HG03558 (cell line): ENCODE results near the gene SLC44A1.
"Not testable (repeated sequence)": the region's sequence is repeated elsewhere in the genome, so short reads cannot be mapped to it uniquely, and the experiment has no call there.

Experiments
- ATAC-seq: cut with Tn5 transposase; IDR thresholded peaks from one replicate; pipeline ENCODE4 v1.9.1; 2021; ENCODE audit warnings: moderate number of reproducible peaks; ENCODE audit not compliant: unreplicated experiment; ENCODE audit errors: extremely low read depth

SLC44A1 gene

GRCh38 chr9:105264380-105264779, 19.9 kb downstream of the SLC44A1 start:
- ATAC-seq, result no peak

DNA sequence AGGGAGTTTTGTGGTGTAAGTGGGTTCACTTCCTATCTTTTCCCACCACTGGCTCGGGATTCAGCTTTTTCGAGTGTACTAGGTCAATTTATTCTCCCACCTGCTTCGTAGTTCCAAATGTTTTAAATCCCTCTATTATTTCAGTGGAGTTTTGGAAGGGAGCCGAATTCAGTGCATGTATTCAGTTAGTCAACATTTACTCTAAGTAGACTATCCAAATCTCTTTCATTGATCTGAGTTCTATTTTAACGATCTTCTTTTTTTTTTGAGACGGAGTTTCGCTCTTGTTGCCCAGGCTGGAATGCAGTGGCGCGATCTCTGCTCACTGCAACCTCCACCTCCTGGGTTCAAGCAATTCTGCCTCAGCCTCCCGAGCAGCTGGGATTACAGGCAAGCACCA, 23.8 kb downstream of the SLC44A1 start:
- not testable (repeated sequence) for ATAC-seq

DNA sequence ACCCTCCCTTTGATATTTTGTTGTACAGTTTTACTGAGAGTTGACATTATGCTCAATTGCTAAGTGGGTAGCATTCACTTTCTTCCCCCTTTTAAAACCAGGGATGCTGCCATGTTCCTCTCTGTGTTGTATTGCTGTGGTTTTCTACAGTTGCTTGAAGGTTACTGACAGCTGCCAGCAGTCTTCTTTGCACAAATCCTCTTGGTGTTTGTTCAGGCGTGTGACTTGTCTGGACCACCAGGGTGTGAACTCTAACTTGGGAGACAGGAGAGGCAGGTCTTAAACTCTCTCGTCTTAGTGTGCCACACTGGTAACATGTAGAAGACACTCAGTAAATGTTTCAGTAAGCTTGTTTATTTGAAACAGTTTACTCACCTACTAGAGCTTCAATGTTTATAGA, 25.1 kb downstream of the SLC44A1 start:
- no peak for ATAC-seq

- no peak for ATAC-seq
Measured at GRCh38 chr9:105270711-105271110, 26.3 kb downstream of the SLC44A1 start.

DNA sequence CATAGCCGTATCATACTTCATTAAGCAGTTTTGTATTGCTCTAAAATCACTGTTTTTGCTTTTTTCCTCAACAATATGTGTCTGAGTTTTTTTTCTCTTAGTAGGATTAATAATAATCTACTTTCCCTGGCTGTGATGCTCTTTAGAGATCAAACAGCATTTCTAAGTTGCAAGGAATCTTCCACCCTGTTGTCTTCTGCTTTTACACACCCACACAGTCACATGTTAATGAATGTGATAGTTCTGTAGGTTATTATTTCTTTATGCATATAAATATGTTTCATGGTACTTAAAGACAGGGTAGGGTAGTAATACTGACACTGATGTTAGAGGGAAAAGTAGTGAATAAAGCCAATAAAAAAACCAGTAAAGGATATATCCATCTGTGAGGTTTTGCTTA, 29.3 kb downstream of the SLC44A1 start:
- ATAC-seq, result no peak

- no peak for ATAC-seq
Measured at GRCh38 chr9:105275111-105275510, 30.7 kb downstream of the SLC44A1 start.

- ATAC-seq, result no peak
Measured at GRCh38 chr9:105275938-105276337, 31.5 kb downstream of the SLC44A1 start.

GRCh38 chr9:105278751-105279150, 34.3 kb downstream of the SLC44A1 start:
- no peak for ATAC-seq

DNA sequence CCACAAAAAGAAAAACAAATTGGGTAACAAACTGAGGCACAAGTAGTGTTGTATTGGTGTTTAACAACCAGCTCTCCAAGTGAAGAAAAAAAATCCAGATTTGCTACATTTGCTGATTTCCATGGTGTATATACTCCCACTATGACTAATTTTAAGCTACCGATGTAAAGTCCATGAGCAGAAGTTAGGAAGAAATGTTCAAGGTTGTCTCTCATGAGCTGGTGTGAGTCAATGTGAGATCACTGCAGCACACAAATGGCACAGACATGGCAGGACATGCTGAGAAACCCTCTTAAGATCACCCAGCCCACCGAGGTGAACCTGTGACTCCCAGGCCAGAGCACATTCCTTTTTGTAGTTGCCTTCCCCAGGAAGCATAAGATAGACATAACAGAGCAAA, 36.2 kb downstream of the SLC44A1 start:
- ATAC-seq, result no peak

DNA sequence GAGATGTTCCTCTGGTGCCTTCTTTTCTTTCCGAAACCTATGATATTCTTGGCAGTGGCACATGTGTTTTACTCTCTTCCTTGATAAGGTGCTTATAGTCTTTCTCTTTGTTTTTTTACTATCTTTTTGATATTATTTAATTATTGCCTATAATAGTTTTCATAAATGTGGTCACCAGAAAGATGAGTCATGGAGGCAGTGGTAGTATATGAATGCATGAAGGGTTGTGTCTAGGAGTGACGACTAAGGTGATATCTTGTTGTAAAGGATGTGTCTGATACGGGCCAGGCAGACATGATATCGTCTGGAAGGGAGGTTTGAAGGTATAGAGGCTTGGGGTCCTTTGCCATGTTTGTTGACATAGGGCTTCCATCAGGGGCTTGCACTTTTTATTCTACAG, 36.8 kb downstream of the SLC44A1 start:
- no peak for ATAC-seq

DNA sequence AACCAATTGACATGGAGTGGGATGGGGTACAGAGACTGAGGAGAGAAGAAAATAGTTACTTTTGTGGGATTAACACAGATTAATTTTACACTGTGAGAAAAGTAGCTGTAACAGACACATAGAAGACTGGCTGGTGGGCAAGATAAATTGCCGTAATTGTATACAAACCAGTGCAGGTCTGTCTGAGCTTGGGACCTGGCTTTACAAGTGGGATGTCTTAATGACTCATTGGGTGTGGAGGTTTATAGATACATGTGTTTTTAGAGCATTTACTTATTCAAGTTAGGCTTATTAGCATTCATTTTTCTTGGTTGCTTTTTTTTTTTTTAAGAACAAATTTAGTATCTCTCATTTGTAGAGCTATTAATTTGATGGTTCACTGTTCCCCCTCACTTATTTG, 37.5 kb downstream of the SLC44A1 start:
- ATAC-seq, result no peak

DNA sequence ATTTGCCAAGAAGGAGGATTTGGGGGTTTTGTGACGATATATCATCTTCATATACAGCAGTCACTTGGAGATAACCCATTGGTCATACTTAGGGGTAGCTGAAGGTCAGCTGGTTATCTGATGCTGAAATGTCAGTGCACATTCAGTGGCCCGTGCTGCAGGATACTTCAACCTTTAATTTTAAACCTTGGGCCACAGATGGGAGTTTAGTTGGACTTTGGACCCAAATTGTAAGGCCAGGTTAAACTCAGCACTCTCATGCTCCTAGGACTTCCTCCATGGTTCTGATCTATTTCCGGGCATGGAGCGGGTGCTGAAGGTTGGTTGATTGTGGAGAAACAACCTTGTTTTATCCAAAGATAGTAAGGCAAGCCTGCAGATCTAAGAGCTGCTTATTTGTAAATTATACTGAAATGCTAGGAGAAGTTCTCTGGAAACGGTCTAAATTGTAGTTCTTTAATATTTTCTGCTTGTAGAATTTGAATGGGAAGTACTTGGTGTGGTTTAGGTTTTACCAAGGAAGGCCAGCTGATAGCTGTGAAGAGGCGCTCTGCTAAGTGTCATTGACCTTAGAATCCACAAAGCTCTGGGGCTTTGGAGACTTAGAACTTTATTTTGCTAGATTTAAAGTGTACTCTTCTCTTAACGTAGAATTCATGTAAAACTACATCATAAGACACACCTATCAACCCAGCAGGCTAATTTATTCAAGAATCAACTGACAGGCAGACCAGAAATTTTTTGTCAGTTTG, 38.6 kb downstream of the SLC44A1 start:
- no peak for ATAC-seq

GRCh38 chr9:105283795-105284194, 39.3 kb downstream of the SLC44A1 start:
- ATAC-seq, result no peak

DNA sequence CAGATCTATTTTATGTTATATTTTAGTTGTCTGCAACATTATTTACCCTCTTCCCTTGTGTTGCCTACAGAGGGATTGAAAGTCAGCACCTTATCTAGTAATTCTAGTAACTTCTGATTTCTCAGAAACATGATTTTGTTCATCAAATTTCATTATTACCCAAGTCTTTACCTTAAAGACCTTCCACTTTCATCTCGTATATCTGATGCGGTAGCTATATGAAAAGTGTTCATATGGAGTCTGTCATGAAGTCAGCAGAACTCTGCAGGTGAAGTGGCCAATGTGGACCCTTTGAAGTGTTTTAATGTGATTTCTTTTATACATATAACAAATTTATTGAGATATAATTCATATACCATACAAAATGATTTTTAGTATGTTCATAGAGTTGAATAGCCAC, 40.0 kb downstream of the SLC44A1 start:
- ATAC-seq, result no peak

- ATAC-seq, result no peak
Measured at GRCh38 chr9:105286098-105286497, 41.6 kb downstream of the SLC44A1 start.

GRCh38 chr9:105289305-105289704, 44.9 kb downstream of the SLC44A1 start:
- ATAC-seq, result no peak

GRCh38 chr9:105290418-105290817, 46.0 kb downstream of the SLC44A1 start:
- ATAC-seq, result no peak

- ATAC-seq, result no peak
Measured at GRCh38 chr9:105290954-105291353, 46.5 kb downstream of the SLC44A1 start.

GRCh38 chr9:105291422-105291859, 47.0 kb downstream of the SLC44A1 start:
- no peak for ATAC-seq

GRCh38 chr9:105291938-105292337, 47.5 kb downstream of the SLC44A1 start:
- ATAC-seq, result no peak

DNA sequence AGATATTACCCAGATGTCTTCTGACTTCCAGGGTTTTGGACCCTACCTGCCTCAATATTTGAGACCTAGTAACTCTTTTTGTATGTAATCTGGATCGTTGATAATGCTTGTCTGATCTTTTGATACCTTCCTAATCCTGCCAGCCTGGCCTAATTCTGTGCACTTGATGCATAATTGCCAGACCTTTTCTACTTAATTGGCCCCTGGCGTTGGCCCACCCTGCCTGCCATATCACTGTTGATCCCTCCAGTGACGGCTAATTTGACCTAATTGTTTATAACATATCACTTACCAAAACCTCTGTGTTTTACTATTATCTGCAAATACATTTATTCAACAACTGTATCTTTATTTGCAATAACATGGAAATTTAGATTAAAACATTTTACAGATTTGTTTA, 49.0 kb downstream of the SLC44A1 start:
- ATAC-seq, result no peak

DNA sequence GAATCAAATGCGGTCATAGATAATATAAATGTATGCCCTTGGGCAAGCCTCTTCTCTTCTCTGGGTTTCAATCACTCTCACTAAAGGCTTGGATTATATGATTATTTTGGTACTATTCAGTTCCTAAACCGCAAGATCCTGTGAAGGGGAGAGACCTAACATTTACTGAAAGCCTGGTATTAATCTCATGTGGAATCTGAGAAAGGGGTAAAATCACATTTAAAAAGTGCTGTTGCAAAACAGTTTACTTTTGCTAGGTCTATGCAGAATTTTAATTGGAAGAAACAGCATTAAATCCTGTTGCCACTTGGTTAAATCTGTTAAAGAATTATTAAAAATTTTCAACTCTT, 50.7 kb downstream of the SLC44A1 start:
- no peak for ATAC-seq

DNA sequence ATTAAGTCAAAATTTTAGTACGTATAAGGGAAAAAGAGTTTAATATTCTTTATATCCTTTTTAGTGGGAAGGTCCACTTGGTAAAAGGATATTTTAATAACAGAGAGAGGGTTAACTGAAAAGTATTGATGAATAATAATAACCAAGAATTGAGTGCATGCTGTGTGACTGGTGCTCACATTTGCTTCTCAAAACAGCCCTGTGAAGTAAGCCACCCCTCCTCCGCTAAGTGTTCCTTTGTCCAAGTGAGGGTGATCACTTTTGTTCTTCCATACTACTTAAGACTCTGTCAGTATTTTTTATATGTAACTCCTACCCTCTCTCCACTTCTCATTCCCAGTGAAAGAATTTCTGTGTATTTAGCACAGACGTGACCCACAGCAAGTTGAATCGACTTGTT, 51.5 kb downstream of the SLC44A1 start:
- ATAC-seq, result no peak
